ENCODE measurements around the gene RPP14.
A peak's percentile ranks its signal among the peaks of the same experiment; 100 is the strongest.
"Not testable (repeated sequence)": the region's sequence is repeated elsewhere in the genome, so short reads cannot be mapped to it uniquely, and the experiment has no call there.

Gene RPP14

GRCh38 chr3:58305882-58306711 is at the start of gene RPP14, which contains the start of gene HTD2:
TSS of gene RPP14 (plus strand) at chr3:58306245. CDS start at chr3:58310330, 4,085 bp downstream.
TSS of gene HTD2 (plus strand) at chr3:58306520. CDS start at chr3:58317614, 11,094 bp downstream.
- DNase-seq, result peak; percentile 97 to 98

GRCh38 chr3:58256511-58256910 is 49.5 kb upstream of the RPP14 start:
- no peak for DNase-seq

GRCh38 chr3:58258392-58259055 is 47.5 kb upstream of the RPP14 start:
- DNase-seq, result no peak

- DNase-seq, result peak in 1 of 2 donors; percentile 35
These were observed 45.7 kb upstream of the RPP14 start for GRCh38 chr3:58260261-58260731.

- DNase-seq, result no peak
These were observed 45.3 kb upstream of the RPP14 start for GRCh38 chr3:58260733-58261132.

- no peak for DNase-seq
These were observed 43.9 kb upstream of the RPP14 start for GRCh38 chr3:58261954-58262666.

- no peak for DNase-seq
These were observed 39.5 kb upstream of the RPP14 start for GRCh38 chr3:58266577-58266976.

- not testable (repeated sequence) for DNase-seq
These were observed 38.5 kb upstream of the RPP14 start for GRCh38 chr3:58267543-58267942.

- no peak for DNase-seq
These were observed 36.7 kb upstream of the RPP14 start for GRCh38 chr3:58269356-58269755.

- DNase-seq, result no peak
These were observed 35.6 kb upstream of the RPP14 start for GRCh38 chr3:58270485-58270884.

- DNase-seq, result peak in 1 of 2 donors; percentile 21
These were observed 34.0 kb upstream of the RPP14 start for GRCh38 chr3:58271901-58272501.

GRCh38 chr3:58272891-58273290 is 33.2 kb upstream of the RPP14 start:
- no peak for DNase-seq

- not testable (repeated sequence) for DNase-seq
These were observed 32.7 kb upstream of the RPP14 start for GRCh38 chr3:58273362-58273761.

GRCh38 chr3:58274027-58274614 is 31.9 kb upstream of the RPP14 start:
- no peak for DNase-seq

- DNase-seq, result no peak
These were observed 25.0 kb upstream of the RPP14 start for GRCh38 chr3:58281069-58281468.

- no peak for DNase-seq
These were observed 20.7 kb upstream of the RPP14 start for GRCh38 chr3:58285334-58285733.

- no peak for DNase-seq
These were observed 18.7 kb upstream of the RPP14 start for GRCh38 chr3:58287354-58287753.

- no peak for DNase-seq
These were observed 17.9 kb upstream of the RPP14 start for GRCh38 chr3:58288011-58288728.

GRCh38 chr3:58288964-58289613 is 17.0 kb upstream of the RPP14 start:
- not testable (repeated sequence) for DNase-seq

- not testable (repeated sequence) for DNase-seq
These were observed 15.6 kb upstream of the RPP14 start for GRCh38 chr3:58290446-58290845.

GRCh38 chr3:58291671-58292338 is 14.2 kb upstream of the RPP14 start:
- no peak for DNase-seq

Measured in CD4-positive, alpha-beta T cell treated with Interleukin-4 for 1 hour (primary cell).